Measurements from ENCODE around the gene FAM89A. TPM values are rescaled to one million over a fixed set of nuclear protein-coding genes. Genes with fewer than 3 reads are reported as not detected.
A peak's percentile ranks its signal among the peaks of the same experiment; 100 is the strongest.

Gene FAM89A
- total RNA-seq, 1 donor from 2014 or later, result 11.8 TPM

DNA sequence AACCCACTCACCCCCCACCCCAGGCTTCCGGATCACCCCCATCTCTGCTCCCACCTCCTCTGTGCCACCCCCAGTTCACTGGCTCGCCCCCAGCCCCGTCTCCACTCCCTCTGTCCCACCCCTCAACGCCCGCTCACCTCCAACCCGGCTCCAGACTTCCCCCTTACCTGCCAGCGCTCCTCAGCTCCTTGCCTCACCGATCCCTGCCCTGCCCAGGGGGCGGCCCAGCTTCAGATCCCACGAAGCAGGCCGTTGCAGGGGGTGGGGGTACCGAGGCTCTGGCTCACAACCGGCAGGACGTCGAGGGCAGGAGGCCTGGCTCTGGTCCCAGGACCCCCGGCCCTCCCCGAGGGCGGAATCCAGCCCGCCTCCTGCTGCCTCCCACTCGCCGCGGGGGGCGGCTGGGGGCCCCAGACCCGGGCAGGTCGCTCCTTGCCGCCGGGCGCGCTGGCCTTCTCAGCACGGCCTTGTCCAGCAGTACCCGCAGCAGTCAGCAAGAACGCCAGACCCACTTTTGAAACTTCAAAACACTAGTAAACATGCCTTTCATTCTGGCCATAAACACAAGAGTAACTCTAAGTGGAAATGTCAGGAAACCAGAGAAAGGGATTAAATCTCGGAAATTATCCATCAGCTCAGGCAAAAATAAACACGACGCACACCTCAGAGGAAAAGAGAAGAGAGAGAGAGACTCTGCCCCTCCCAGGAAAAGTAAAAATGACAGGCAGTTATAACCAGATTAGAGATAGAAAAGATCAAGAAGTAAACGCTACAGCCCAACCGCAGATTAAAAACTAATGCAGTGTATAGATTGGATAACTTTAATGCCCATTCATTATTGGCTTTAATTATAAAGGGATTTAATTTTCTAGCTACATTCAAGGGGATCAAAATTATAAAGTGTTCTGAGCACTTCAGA lies 1.0 kb upstream of the FAM89A start:
- Mint-ChIP-seq H3K27me3 (ENCODE audit: low read depth) (peaks cover 20% of the 10 kb centered on the region), H3K9me3 (peaks cover 19% of the 10 kb centered on the region), H3K36me3 (peaks cover 6% of the 10 kb centered on the region), H3K27ac (no peak overlapping the region), H3K4me3 (peak overlapping the region; percentile 64), H3K4me1 (peaks cover 22% of the 10 kb centered on the region)
- TF ChIP-seq, protein P1, sequence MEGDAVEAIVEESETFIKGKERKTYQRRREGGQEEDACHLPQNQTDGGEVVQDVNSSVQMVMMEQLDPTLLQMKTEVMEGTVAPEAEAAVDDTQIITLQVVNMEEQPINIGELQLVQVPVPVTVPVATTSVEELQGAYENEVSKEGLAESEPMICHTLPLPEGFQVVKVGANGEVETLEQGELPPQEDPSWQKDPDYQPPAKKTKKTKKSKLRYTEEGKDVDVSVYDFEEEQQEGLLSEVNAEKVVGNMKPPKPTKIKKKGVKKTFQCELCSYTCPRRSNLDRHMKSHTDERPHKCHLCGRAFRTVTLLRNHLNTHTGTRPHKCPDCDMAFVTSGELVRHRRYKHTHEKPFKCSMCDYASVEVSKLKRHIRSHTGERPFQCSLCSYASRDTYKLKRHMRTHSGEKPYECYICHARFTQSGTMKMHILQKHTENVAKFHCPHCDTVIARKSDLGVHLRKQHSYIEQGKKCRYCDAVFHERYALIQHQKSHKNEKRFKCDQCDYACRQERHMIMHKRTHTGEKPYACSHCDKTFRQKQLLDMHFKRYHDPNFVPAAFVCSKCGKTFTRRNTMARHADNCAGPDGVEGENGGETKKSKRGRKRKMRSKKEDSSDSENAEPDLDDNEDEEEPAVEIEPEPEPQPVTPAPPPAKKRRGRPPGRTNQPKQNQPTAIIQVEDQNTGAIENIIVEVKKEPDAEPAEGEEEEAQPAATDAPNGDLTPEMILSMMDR (IDR thresholded peaks at IDR 0.05; ENCODE audit: unreplicated experiment), result no peak
- DNase-seq (ENCODE audit: low spot score in 2 of 2, unreplicated experiment in 2 of 2), result peak in 1 of 2 experiments; percentile 40

DNA sequence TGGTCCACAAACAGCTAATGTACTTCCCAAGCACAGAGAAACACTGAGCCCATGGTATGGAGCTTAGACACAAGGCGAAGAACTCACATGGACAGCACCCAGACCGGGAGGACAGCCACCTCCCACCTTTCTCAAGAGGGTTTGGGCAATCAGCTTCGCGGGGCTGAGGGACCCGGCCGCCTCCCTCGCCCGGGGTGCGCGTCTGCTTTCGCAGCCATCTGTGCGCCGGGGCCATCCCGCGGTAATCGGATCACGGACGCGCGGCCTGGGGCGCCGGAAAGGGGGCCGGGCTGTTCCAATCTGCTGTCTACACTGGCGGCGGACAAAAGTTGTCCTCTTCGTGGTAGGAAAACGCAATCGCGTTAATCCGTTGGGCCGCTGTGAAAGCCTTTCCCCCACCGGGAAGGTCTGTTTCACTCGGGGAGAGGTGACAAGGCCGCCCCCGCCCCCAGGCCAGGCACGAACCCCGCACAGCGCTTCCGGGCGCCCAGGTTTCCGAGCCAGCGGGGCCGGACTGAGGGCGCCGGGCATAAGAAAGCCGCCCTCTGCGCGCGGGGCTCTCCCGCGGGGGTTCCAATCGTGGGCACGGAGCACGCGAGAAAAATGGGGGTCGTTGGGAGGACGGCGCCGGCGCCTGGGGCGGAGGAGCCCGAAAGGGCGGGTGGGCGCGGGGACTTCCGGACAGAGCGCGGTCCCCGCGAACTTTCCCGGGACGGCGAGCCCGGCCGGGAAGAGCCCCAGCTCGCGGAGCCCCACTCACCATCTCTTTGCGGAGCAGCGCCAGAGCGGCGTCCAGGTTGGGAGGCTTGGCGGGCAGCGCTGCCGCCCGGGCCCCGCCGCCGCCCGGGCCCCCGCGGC lies 664 bp downstream of the FAM89A start:
- TF ChIP-seq, protein P1 (IDR thresholded peaks at IDR 0.05; ENCODE audit: unreplicated experiment), result no peak
- H3K4me3 Mint-ChIP-seq, result peak overlapping the region; percentile 74
- peak; percentile 37 to 66 for DNase-seq (ENCODE audit: low spot score in 2 of 2, unreplicated experiment in 2 of 2)
- peak overlapping the region; percentile 41 for H3K27ac Mint-ChIP-seq
- H3K9me3 Mint-ChIP-seq, result peaks cover 7% of the 10 kb centered on the region
- peaks cover 22% of the 10 kb centered on the region for H3K4me1 Mint-ChIP-seq
- peaks cover 5% of the 10 kb centered on the region for H3K27me3 Mint-ChIP-seq (ENCODE audit: low read depth)
- H3K36me3 Mint-ChIP-seq, result peaks cover 6% of the 10 kb centered on the region

DNA sequence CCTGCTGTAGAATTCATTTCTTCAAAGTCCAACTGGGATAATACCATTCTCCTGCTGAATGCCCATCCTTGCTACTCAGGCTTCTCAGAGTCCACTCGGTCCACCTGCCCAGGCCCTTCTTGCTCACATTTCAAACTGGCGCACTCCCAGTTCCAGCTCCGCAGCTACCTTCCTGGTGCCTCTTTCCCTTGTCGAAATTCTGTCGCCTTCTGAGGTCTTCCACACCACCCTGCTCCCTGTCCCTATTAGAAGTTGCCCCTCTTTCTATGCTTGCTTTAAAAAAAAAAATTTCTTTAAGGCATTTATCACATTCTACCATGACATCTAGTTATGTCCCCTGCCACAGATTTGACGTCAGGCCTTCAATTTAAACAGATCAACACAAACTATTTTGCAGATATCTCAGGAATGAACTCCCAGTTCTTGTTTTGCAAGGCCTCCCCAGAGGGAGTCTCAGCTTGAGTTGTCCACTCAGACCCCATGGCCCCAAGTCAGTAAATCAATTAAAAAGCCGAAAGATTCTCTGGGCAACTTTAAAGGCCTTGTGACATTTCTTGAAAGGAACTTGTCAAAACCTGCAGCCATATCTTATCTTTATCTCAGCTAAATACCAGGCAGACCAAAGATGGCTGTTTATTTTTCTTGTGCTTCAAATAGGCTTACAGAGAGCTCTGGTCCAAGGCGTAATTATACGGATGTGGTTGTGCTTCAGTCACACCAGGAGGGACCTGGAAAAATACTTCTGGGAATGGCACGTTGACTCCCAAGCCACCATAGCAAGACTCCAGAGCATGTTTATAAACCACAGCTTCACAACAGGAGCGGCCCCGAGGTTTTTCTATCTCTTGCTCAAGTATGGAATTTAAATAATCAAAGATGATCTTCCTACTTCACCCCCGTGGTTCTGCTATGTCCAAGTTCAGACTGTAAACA lies 2.2 kb downstream of the FAM89A start:
- no peak for DNase-seq (ENCODE audit: low spot score in 2 of 2, unreplicated experiment in 2 of 2)

DNA sequence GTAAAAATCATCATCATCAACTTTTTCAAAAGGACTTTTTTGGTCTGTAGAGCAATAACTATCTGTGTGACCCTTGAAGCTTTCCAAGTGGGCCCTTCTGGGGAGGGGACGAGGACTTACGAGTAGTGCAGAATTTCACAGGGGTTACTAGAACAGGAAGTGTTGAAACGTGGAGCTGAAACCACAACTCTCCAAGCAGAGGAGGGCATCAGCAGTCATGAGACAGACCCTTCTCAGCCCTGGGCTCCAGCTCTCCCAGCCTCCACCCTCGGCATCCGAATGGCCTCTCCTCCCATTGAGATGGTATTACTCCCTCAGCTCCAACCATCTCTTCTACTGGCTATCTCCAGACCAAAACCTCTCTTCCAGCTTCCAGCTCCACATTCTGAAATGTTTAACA lies 3.6 kb downstream of the FAM89A start:
- DNase-seq (ENCODE audit: low spot score in 2 of 2, unreplicated experiment in 2 of 2), result no peak
- no peaks in the 10 kb centered on the region for H3K9me3 Mint-ChIP-seq
- peaks cover 6% of the 10 kb centered on the region for H3K36me3 Mint-ChIP-seq
- peaks cover 22% of the 10 kb centered on the region for H3K4me1 Mint-ChIP-seq
- H3K4me3 Mint-ChIP-seq, result no peak overlapping the region
- TF ChIP-seq, protein P1 (IDR thresholded peaks at IDR 0.05; ENCODE audit: unreplicated experiment), result no peak
- peaks cover 3% of the 10 kb centered on the region for H3K27me3 Mint-ChIP-seq (ENCODE audit: low read depth)
- no peak overlapping the region for H3K27ac Mint-ChIP-seq

More for the DNA sequence above, 2.2 kb downstream of the FAM89A start:
- H3K27ac Mint-ChIP-seq, result peak overlapping the region; percentile 74
- H3K36me3 Mint-ChIP-seq, result peaks cover 6% of the 10 kb centered on the region
- H3K27me3 Mint-ChIP-seq (ENCODE audit: low read depth), result peaks cover 3% of the 10 kb centered on the region
- no peaks in the 10 kb centered on the region for H3K9me3 Mint-ChIP-seq
- H3K4me3 Mint-ChIP-seq, result peak overlapping the region; percentile 74
- TF ChIP-seq, protein P1 (IDR thresholded peaks at IDR 0.05; ENCODE audit: unreplicated experiment), result no peak
- H3K4me1 Mint-ChIP-seq, result peaks cover 22% of the 10 kb centered on the region

DNA sequence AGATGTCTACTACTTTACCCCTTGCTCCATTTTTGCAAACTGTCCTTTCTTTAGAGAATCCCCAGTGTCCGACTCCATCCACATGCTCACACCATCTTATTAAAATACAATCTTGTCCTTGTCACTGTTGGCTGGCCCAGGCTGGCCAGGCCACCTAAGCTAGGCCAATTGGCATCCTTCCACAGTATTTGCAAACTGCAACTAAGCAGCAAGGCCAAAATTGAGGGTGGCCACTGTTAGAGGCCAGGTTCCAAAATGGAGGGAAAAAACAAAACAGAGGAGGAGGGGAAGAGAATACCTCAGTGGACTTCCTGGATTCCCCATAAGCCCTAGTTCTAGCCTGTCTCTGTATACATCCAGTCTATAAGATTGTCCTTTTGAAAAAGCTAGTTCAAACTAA lies 4.3 kb downstream of the FAM89A start:
- H3K9me3 Mint-ChIP-seq, result no peaks in the 10 kb centered on the region
- DNase-seq (ENCODE audit: low spot score in 2 of 2, unreplicated experiment in 2 of 2), result no peak
- peaks cover 6% of the 10 kb centered on the region for H3K36me3 Mint-ChIP-seq
- TF ChIP-seq, protein P1 (IDR thresholded peaks at IDR 0.05; ENCODE audit: unreplicated experiment), result no peak
- peaks cover 3% of the 10 kb centered on the region for H3K27me3 Mint-ChIP-seq (ENCODE audit: low read depth)
- H3K27ac Mint-ChIP-seq, result no peak overlapping the region
- H3K4me3 Mint-ChIP-seq, result no peak overlapping the region
- H3K4me1 Mint-ChIP-seq, result peaks cover 19% of the 10 kb centered on the region

All from mesothelial cell of epicardium (in vitro differentiated cells).